Kidney epithelial cell (primary cell): ENCODE measurements around the gene GAMT. TPM values are rescaled to one million over a fixed set of nuclear protein-coding genes. Genes with fewer than 3 reads are reported as not detected.
A peak's percentile ranks its signal among the peaks of the same experiment; 100 is the strongest.

Experiments
- DNase-seq: peaks from one replicate; pipeline ENCODE4 v3.0.0-alpha.2; 2010; ENCODE audit warnings: low read depth
- H3K27me3 ChIP-seq: 2 replicates; pipeline ENCODE4 v1.6.0; 2011; ENCODE audit warnings: low read length; ENCODE audit not compliant: control insufficient read depth, insufficient read depth
- H3K36me3 ChIP-seq: 2 replicates; pipeline ENCODE4 v1.5.1; 2011; ENCODE audit warnings: low read length; ENCODE audit not compliant: control insufficient read depth, insufficient read depth
- H3K4me3 ChIP-seq: 2 replicates; pipeline ENCODE4 v1.5.1; 2011; ENCODE audit warnings: low read depth, mild to moderate bottlenecking, control low read depth, low read length
- total RNA-seq: library from RNA; depleted of rRNA; stranded (reverse); fragments of >200 nt; gene quantifications from 2 replicates; pipeline ENCODE4 v1.2.3, GENCODE V29; 2015
- TF ChIP-seq, protein P1 (sequence below): IDR thresholded peaks from 2 replicates; pipeline ENCODE4 v1.5.1; 2011; ENCODE audit warnings: mild to moderate bottlenecking, moderate library complexity, low read length, control low read depth, inconsistent platforms; ENCODE audit not compliant: insufficient read depth, poor library complexity, severe bottlenecking

The GAMT gene
- total RNA-seq, 1 donor from 2014 or later: 20.3 TPM

GRCh38 chr19:1438933-1439354, 37.6 kb upstream of the GAMT start:
- TF ChIP-seq, protein P1, sequence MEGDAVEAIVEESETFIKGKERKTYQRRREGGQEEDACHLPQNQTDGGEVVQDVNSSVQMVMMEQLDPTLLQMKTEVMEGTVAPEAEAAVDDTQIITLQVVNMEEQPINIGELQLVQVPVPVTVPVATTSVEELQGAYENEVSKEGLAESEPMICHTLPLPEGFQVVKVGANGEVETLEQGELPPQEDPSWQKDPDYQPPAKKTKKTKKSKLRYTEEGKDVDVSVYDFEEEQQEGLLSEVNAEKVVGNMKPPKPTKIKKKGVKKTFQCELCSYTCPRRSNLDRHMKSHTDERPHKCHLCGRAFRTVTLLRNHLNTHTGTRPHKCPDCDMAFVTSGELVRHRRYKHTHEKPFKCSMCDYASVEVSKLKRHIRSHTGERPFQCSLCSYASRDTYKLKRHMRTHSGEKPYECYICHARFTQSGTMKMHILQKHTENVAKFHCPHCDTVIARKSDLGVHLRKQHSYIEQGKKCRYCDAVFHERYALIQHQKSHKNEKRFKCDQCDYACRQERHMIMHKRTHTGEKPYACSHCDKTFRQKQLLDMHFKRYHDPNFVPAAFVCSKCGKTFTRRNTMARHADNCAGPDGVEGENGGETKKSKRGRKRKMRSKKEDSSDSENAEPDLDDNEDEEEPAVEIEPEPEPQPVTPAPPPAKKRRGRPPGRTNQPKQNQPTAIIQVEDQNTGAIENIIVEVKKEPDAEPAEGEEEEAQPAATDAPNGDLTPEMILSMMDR: no peak
- peak overlapping the region; percentile 81 for H3K4me3 ChIP-seq
- H3K36me3 ChIP-seq: peaks cover 4% of the 10 kb centered on the region
- no peaks in the 10 kb centered on the region for H3K27me3 ChIP-seq
- no peak for DNase-seq

GRCh38 chr19:1438035-1438932, 36.9 kb upstream of the GAMT start, which contains the start of gene RPS15:
RPS15 (plus strand) TSS chr19:1438396; CDS start chr19:1438426, 30 bp downstream.
- peak; percentile 62 for DNase-seq
- TF ChIP-seq, protein P1: peak; percentile 94
- H3K27me3 ChIP-seq: no peaks in the 10 kb centered on the region
- peaks cover 4% of the 10 kb centered on the region for H3K36me3 ChIP-seq
- H3K4me3 ChIP-seq: peak within 1 kb of the TSS; percentile 81

DNA sequence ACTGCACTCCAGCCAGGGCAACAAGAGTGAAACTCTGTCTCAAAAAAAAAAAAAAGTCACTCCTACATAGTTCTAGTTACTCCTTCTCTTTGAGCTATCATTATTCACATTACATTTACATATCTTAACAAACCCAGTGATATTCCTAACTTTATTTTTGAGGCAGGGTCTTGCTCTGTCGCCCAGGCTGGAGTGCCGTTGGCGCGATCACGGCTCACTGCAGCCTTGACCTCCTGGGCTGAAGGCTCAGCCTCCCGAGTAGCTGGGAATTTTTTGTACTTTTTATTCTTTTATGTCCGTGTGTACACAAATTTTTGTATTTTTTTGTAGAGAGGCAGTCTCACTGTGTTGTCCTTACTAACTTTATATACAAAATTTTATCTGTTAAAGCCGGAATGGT, 36.3 kb upstream of the GAMT start:
- Histone ChIP-seq H3K36me3 (peaks cover 6% of the 10 kb centered on the region), H3K27me3 (no peaks in the 10 kb centered on the region), H3K4me3 (no peak overlapping the region)
- TF ChIP-seq, protein P1: no peak
- DNase-seq: no peak

DNA sequence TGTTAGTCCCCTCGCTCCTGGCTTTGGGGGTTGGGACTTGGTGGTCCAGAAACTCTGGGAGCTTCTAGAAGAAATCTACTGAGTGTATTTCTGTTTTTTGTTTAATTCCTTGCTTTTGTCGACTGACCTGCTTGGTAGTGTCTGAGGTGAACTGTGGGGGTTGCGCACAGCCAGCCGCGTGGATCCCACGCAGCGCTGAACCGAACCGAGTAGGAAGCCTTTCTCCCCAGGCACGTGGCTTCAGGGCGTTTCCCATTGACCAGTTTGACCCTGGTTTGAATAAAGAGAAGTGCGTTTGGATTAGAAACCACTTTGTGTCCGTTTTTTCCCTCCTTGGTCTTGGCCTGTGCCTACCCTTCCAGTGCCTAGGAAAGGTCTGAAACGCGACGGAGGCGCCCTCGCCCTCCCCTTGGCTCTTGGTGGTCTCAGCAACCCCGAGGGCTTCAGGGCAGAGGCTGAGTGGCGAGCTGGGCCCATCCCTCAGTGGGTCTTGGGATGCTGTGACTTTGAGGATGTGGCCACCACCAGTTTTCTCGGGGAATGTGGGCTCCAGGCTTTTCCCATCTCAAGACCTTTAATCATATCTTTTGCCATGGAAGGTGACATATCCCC, 34.1 kb upstream of the GAMT start:
- no peak overlapping the region for H3K4me3 ChIP-seq
- DNase-seq: no peak
- H3K27me3 ChIP-seq: no peaks in the 10 kb centered on the region
- H3K36me3 ChIP-seq: peaks cover 6% of the 10 kb centered on the region
- TF ChIP-seq, protein P1: no peak

GRCh38 chr19:1434577-1435060, 33.3 kb upstream of the GAMT start:
- no peak overlapping the region for H3K4me3 ChIP-seq
- no peaks in the 10 kb centered on the region for H3K27me3 ChIP-seq
- H3K36me3 ChIP-seq: peaks cover 10% of the 10 kb centered on the region
- TF ChIP-seq, protein P1: no peak
- DNase-seq: no peak
